Neural progenitor cell (in vitro differentiated cells): ENCODE data around the gene SEPSECS.

Experiments used
- EZH2 ChIP-seq: fragments of 200-600 bp; sonication (generic); IDR thresholded peaks from 2 replicates; pipeline ENCODE4 v1.6.1; 2017; ENCODE audit warnings: antibody characterized with exemption, mild to moderate bottlenecking, moderate library complexity
- EZH2phosphoT487 ChIP-seq: fragments of 200-600 bp; sonication (generic); IDR thresholded peaks from 2 replicates; pipeline ENCODE4 v1.6.1; 2017; ENCODE audit warnings: antibody characterized with exemption
- TF ChIP-seq, protein P1 (sequence below): fragments of 200-600 bp; sonication (generic); IDR thresholded peaks from 2 replicates; pipeline ENCODE4 v1.5.1; 2017; ENCODE audit warnings: antibody characterized with exemption, mild to moderate bottlenecking

GRCh38 chr4:25111648-25112196 lies 48.5 kb downstream of the SEPSECS start:
- TF ChIP-seq, protein P1, sequence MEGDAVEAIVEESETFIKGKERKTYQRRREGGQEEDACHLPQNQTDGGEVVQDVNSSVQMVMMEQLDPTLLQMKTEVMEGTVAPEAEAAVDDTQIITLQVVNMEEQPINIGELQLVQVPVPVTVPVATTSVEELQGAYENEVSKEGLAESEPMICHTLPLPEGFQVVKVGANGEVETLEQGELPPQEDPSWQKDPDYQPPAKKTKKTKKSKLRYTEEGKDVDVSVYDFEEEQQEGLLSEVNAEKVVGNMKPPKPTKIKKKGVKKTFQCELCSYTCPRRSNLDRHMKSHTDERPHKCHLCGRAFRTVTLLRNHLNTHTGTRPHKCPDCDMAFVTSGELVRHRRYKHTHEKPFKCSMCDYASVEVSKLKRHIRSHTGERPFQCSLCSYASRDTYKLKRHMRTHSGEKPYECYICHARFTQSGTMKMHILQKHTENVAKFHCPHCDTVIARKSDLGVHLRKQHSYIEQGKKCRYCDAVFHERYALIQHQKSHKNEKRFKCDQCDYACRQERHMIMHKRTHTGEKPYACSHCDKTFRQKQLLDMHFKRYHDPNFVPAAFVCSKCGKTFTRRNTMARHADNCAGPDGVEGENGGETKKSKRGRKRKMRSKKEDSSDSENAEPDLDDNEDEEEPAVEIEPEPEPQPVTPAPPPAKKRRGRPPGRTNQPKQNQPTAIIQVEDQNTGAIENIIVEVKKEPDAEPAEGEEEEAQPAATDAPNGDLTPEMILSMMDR = no peak
- TF ChIP-seq EZH2phosphoT487 (no peak), EZH2 (no peak)
